Stimulated activated effector memory CD8-positive, alpha-beta T cell treated with anti-CD3 and anti-CD28 coated beads, Interleukin-12 subunit alpha, Interleukin-12 subunit beta, amount 100 ng/mL, for 72 hours (primary cell): ENCODE measurements around the gene CFAP77.

Experiments used
- ATAC-seq: fragments of 150-1000 bp; cut with Tn5 transposase; 2 replicates; pipeline ENCODE4 v1.10.0; 2021
- DNase-seq, 2 donors: peaks; one replicate each; pipeline ENCODE4 v3.0.0; 2021 to 2022; ENCODE audit warnings: low spot score in 2 of 2
- H3K27ac Mint-ChIP-seq: one replicate; pipeline ENCODE4 v1.8.0; 2022; ENCODE audit warnings: mild to moderate bottlenecking, mixed read lengths
- H3K36me3 Mint-ChIP-seq: one replicate; pipeline ENCODE4 v1.8.0; 2022; ENCODE audit warnings: mild to moderate bottlenecking, mixed read lengths
- H3K4me1 Mint-ChIP-seq: one replicate; pipeline ENCODE4 v1.8.0; 2022; ENCODE audit warnings: mixed read lengths
- H3K4me3 Mint-ChIP-seq: one replicate; pipeline ENCODE4 v1.8.0; 2022; ENCODE audit warnings: mild to moderate bottlenecking, mixed read lengths
- H3K9me3 Mint-ChIP-seq: one replicate; pipeline ENCODE4 v1.8.0; 2022; ENCODE audit warnings: mixed read lengths

The CFAP77 gene

DNA sequence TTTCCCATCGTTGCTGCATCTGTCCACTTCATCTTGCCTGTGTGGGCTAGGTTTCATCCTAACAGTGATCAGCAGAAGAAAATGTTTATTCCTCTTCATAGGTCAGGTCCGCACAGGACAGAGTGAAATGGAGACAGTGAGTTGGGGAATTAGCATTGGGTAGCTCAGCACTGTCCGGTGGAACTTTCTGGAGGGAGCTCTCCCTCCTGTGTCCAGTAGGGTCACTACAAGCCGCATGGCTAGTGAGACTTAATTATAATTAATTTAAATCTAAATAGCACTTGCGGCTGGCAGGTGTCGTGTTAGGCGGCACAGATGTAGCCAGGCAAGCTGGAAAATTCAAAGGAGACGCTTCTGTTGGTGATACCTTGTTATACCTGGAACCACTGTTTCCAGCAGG, 48.4 kb downstream of the CFAP77 start:
- DNase-seq: no peak
- no peaks in the 10 kb centered on the region for H3K9me3 Mint-ChIP-seq
- H3K27ac Mint-ChIP-seq: no peak overlapping the region
- no peak overlapping the region for H3K4me3 Mint-ChIP-seq
- H3K4me1 Mint-ChIP-seq: peaks cover 6% of the 10 kb centered on the region
- peaks cover 6% of the 10 kb centered on the region for H3K36me3 Mint-ChIP-seq
- no peak for ATAC-seq

DNA sequence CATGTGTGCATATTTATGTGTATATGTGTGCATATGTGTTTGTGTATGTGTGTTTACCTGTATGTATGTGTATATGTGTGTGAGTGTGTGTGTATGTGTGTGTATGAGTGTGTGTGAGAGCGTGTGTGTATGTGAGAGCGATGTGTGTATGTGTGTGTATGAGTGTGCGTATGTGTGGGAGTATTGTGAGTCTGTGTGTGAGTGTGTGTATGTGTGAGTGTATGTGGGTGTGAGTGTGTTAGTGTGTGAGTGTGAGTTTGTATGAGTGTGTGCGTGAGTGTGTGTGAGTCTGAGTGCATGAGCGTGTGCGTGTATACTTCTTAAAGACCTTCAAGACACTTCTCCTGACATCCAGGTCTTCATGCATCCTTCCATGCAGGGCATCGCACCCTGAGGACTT, 49.6 kb downstream of the CFAP77 start:
- Mint-ChIP-seq H3K36me3 (peaks cover 6% of the 10 kb centered on the region), H3K4me1 (peaks cover 6% of the 10 kb centered on the region), H3K27ac (no peak overlapping the region), H3K4me3 (no peak overlapping the region), H3K9me3 (no peaks in the 10 kb centered on the region)
- no peak for ATAC-seq
- DNase-seq: no peak

DNA sequence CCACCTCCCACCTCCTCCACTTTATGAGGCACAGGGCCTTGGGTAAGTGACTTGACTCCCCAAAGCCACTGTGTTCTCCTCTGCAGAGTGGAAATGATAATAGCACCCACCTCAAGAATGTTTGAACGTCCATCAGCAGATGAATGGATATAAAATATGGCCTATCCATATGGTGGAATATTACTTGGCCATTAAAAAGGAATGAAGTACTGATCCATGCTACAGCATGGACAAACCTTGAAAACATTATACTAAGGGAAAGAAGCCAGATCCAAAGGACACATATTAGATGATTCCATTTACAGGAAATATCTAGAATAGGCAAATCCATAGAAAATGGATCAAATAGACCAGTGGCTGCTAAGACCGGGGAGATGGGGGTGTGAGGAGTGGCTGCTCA, 50.2 kb downstream of the CFAP77 start:
- H3K27ac Mint-ChIP-seq: no peak overlapping the region
- peaks cover 6% of the 10 kb centered on the region for H3K36me3 Mint-ChIP-seq
- no peak for ATAC-seq
- H3K4me1 Mint-ChIP-seq: peaks cover 6% of the 10 kb centered on the region
- no peaks in the 10 kb centered on the region for H3K9me3 Mint-ChIP-seq
- no peak for DNase-seq
- no peak overlapping the region for H3K4me3 Mint-ChIP-seq

DNA sequence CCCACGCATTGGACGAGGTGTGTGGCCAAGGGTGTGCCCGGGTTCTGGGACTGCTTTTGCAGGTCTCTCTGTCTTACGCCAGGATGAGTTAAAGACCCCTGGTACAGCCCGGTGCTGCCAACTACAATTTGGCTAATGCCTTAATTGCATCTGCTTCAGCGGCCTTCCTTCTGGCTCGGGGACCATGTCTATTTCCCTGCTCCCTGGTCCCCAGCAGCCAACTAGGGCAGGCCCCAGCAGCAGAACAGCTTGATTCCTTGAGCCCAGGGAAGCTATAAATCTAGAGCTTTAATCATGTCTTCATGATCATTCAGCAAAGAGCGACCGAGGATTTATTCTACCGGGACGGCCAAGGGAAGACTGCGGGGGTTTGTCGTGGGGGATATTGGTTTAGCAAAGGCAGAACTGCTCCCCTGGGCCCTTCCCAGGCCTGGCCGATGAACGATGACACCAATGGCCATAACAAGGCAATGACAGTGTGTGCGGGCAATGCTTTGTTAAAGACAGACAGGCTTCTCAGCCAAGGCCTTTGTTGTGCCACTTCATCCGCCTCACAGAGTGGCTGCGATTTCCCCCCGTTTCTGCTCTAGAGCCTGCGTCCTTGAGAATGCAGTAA, 51.4 kb downstream of the CFAP77 start:
- no peaks in the 10 kb centered on the region for H3K9me3 Mint-ChIP-seq
- H3K36me3 Mint-ChIP-seq: no peaks in the 10 kb centered on the region
- peaks cover under 1% of the 10 kb centered on the region for H3K4me1 Mint-ChIP-seq
- DNase-seq: no peak
- H3K27ac Mint-ChIP-seq: no peak overlapping the region
- H3K4me3 Mint-ChIP-seq: no peak overlapping the region
- no peak for ATAC-seq

DNA sequence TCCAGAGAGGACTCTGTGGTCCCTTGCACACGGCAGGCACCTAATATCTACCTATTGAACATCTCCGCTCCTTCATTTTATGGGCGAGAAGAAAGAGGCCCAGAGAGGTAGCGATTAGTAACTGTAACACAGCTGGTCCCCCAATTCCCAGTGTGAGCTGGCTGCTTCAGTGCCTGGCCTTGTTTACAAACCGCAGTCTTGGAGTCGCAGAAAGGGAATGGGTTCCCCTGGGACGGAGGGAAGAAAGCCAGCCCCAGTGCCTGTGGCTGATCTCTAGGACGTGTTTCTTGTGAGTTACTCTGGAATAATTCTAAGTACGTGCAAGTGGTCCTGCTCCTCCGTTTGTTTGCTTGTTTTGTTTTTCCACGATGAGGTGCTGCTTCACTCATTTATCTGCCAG, 52.0 kb downstream of the CFAP77 start:
- H3K4me3 Mint-ChIP-seq: no peak overlapping the region
- H3K27ac Mint-ChIP-seq: no peak overlapping the region
- H3K9me3 Mint-ChIP-seq: no peaks in the 10 kb centered on the region
- ATAC-seq (no peak), DNase-seq (no peak)
- H3K4me1 Mint-ChIP-seq: no peaks in the 10 kb centered on the region
- no peaks in the 10 kb centered on the region for H3K36me3 Mint-ChIP-seq

DNA sequence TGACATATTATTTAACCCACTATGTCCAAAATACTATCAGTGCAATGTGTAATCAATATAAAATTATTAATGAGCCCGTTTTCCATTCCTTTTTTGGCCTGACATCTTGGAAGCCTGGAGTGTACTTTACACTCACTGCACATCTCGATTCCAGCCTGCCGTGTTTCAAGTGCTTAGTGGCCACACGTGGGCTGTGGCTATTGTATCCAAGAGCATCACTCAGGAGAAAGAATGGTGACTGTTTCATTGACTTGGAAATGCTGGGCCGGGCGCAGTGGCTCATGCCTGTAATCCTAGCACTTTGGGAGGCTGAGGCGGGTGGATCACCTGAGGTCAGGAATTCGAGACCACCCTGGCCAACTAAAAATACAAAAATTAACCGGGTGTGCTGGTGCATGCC, 54.5 kb downstream of the CFAP77 start:
- DNase-seq (no peak), ATAC-seq (no peak)
- H3K4me1 Mint-ChIP-seq: no peaks in the 10 kb centered on the region
- no peak overlapping the region for H3K4me3 Mint-ChIP-seq
- H3K36me3 Mint-ChIP-seq: no peaks in the 10 kb centered on the region
- H3K9me3 Mint-ChIP-seq: no peaks in the 10 kb centered on the region
- no peak overlapping the region for H3K27ac Mint-ChIP-seq

DNA sequence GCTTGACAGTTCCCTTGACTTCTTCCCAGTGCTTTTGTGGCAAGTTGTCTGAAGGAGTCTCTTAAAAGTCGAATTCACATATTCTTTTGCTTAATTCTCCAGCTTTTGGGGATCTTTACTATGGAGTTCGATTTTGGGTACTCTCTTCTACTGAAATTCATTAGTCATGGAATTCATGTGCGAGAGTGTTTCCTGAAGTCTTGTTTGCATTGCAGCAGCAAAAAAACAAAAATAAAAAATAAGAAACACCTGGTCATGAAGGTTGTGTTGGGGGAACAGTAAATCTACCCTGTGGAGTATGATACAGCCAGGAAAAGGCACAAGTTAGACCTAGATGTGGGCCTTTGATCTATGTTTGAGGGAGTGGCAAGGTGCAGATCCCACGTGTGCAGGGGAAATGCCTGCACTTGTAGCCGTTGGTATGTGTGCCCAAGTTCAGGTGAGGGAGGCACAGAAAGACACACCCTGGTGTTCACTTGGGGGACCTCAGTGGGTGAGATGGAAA, 55.2 kb downstream of the CFAP77 start:
- Mint-ChIP-seq H3K9me3 (no peaks in the 10 kb centered on the region), H3K27ac (no peak overlapping the region), H3K4me3 (no peak overlapping the region), H3K4me1 (no peaks in the 10 kb centered on the region), H3K36me3 (no peaks in the 10 kb centered on the region)
- no peak for ATAC-seq
- DNase-seq: no peak

DNA sequence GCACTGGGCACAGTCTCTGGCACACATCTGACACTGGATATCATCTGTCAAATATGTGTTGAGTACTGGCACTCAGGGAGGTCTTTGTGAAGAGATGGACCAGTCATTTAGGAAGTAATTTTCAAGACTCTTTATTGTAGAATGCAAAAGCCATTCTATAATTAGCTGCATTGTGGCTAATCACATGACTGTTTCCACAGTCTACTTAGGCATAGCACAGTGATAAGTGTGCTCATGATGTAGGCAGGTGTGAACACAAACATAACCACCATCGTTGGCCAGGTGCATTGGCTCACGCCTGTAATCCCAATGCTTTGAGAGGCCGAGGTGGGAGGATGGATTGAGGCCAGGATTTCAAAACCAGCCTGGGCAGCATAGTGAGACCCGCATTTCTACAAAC, 62.2 kb downstream of the CFAP77 start:
- DNase-seq (no peak), ATAC-seq (peak; percentile 45)
- H3K9me3 Mint-ChIP-seq: no peaks in the 10 kb centered on the region
- H3K27ac Mint-ChIP-seq: no peak overlapping the region
- H3K4me1 Mint-ChIP-seq: peaks cover 5% of the 10 kb centered on the region
- H3K36me3 Mint-ChIP-seq: no peaks in the 10 kb centered on the region
- H3K4me3 Mint-ChIP-seq: no peak overlapping the region

DNA sequence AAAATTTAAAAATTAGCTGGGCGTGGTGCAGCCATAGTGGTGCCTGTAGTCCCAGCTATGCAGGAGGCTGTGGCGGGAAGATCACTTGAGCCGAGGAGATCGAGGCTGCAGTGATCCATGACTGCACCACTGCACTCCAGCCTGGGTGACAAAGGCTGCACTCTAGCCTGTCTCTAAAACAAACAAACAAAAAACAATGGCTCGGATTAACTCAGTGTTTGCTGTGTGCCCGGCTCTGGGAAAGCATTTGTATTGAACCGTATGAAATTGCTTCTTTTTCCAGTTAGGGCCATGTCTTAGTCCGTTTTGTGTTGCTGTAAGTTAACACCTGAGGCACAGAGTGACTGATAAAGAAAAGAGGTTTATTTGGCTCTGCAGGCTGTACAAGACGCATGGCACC, 62.6 kb downstream of the CFAP77 start:
- ATAC-seq: no peak

DNA sequence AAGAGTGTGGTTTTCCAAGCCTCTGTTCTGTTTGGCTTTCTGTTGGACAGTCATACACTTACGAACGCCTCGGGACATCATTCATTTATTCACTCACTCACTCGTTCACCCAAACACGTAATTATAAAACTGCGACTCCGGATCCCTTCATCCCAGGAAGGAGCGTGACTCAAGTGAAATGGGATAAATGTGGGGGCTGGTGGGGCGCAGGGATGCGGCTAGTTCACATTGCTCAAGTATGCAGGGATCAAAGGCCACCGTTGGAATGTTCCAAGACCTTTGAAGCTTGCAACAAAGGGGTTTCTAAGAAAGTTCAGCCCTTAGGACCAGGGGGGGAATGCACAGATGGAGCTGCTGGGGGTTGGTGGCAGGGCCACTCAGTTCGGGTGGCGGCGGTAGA, 64.2 kb downstream of the CFAP77 start:
- peaks cover 5% of the 10 kb centered on the region for H3K4me1 Mint-ChIP-seq
- H3K36me3 Mint-ChIP-seq: no peaks in the 10 kb centered on the region
- no peak overlapping the region for H3K27ac Mint-ChIP-seq
- H3K9me3 Mint-ChIP-seq: no peaks in the 10 kb centered on the region
- ATAC-seq: no peak
- H3K4me3 Mint-ChIP-seq: no peak overlapping the region
- no peak for DNase-seq

More for the DNA sequence above, 62.6 kb downstream of the CFAP77 start:
- no peak overlapping the region for H3K4me3 Mint-ChIP-seq
- no peak overlapping the region for H3K27ac Mint-ChIP-seq
- H3K36me3 Mint-ChIP-seq: no peaks in the 10 kb centered on the region
- no peak for DNase-seq
- H3K9me3 Mint-ChIP-seq: no peaks in the 10 kb centered on the region
- H3K4me1 Mint-ChIP-seq: peaks cover 5% of the 10 kb centered on the region

DNA sequence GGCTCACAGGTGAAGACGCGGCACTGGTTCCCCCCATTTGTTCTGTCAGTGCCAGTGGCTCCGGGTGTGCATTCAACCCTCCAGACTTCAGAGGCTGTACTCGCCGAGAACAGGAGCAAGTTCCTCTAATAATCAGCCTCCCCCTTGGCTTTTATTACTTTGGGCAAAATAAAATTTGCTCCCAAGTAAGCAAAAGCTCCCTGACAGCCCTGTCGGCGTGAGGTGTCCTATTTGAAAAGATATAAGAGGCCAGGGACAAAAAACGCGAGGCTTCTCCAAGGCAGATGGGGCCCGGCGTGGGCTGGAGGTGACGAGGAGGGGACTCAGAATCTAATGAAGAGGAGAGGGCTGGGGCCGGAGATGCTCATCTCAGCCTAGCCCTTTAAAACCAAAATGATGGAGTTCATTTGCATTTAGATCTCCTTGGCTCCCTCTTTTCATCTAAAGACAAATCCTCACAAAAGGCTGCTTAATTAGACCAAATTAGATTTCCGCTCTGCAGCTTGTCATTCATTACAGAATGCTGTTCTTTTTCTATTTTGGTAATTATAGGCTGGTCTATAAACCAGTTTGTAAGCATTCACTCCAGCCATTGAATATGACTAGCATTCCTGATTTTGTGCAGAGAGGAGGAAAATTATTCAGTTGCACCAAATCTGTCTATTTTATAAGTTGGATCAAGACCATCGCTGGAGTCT, 68.5 kb downstream of the CFAP77 start:
- H3K4me1 Mint-ChIP-seq: no peaks in the 10 kb centered on the region
- no peak overlapping the region for H3K4me3 Mint-ChIP-seq
- ATAC-seq (no peak), DNase-seq (no peak)
- no peak overlapping the region for H3K27ac Mint-ChIP-seq
- H3K9me3 Mint-ChIP-seq: no peaks in the 10 kb centered on the region
- peaks cover 1% of the 10 kb centered on the region for H3K36me3 Mint-ChIP-seq

DNA sequence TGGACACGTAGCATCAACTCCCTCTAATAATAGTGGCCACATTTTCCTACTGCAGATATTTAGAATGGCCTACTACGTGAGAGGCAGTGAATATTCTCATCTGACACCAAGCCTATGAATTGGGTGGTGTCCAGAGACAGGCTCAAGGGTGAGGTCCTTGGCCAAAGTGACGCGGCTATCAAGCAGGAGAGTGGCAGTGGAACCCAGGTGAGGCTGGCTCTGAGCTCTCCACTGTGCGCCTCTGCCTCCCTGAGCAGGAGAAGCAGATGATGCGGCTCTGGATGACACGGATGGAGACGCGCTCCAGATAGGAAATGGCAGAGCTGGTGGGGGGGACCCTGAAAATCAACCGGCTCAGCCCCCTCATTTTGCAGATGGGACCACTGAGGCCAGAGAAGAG, 69.7 kb downstream of the CFAP77 start:
- ATAC-seq (no peak), DNase-seq (no peak)
- Mint-ChIP-seq H3K4me3 (no peak overlapping the region), H3K36me3 (peaks cover 6% of the 10 kb centered on the region), H3K27ac (no peak overlapping the region), H3K4me1 (no peaks in the 10 kb centered on the region), H3K9me3 (no peaks in the 10 kb centered on the region)

DNA sequence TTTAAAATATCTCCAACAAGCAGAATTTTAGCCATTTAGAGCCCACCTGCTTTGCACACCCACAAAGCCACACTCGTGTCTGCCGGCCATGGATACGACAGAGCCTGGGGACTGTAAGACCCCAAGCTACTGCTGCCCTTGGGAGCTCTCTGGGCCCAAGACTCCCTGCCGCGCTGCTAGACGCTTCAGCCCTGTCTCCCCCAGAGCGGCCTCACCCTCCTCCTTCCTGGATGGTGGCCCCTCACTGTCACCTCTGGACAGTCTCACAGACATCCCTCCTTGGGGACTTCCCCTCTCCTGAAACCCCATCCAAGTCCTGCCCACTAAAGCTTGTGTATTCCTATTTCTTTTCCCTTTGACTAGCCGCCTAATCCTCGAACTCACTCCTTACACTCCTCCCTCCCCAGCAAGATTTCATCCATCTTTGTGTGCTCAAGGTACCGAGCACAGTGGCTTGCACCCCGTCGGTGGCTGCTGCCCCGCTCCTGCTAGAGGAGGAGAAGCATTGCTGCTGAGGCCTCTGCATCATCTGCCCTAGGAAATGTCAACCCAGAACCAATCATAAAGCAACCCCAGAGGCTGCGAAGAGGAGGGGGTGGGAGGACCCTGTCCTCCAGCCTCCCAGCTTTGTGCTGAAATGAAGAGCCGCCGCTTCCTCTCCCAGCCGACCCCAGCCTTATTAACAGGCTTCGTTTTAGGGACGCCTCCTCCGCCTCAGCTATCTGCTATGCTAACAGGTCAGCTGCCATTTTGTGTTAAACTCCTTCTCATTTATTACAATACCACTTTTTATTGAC, 71.2 kb downstream of the CFAP77 start:
- Mint-ChIP-seq H3K4me1 (peaks cover under 1% of the 10 kb centered on the region), H3K27ac (no peak overlapping the region), H3K36me3 (peaks cover 6% of the 10 kb centered on the region), H3K4me3 (no peak overlapping the region), H3K9me3 (no peaks in the 10 kb centered on the region)
- ATAC-seq (no peak), DNase-seq (no peak)

DNA sequence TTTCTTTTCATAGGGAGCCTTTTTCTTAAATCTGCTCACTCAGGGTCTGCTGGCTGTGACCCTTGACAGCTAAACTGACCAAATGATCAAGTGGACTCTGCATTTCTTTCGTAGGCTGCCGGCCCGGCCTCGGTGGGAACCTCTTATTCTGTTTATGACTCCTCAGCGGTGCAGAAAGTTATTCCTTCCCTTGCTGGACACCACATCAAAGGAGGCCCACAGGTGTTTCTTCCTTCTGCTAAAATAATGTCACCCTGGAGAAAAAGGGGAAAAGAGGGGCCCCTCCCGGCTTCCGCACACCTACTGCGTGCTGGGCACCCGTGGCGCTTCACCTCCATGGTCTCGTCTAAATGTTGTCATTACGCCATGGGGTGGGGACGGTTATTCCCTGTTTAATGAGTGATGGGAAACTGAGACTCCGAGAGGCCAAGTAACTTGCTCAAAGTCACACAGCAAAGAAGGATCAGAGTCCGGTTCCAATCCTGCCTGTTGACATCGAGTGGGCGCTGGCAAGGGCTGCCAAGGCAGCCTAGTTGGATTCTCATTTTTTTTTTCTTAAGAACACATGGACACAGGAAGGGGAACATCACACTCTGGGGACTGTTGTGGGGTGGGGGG, 72.3 kb downstream of the CFAP77 start:
- H3K4me3 Mint-ChIP-seq: no peak overlapping the region
- H3K9me3 Mint-ChIP-seq: no peaks in the 10 kb centered on the region
- DNase-seq (no peak), ATAC-seq (no peak)
- H3K36me3 Mint-ChIP-seq: peaks cover 8% of the 10 kb centered on the region
- peaks cover 11% of the 10 kb centered on the region for H3K4me1 Mint-ChIP-seq
- no peak overlapping the region for H3K27ac Mint-ChIP-seq

DNA sequence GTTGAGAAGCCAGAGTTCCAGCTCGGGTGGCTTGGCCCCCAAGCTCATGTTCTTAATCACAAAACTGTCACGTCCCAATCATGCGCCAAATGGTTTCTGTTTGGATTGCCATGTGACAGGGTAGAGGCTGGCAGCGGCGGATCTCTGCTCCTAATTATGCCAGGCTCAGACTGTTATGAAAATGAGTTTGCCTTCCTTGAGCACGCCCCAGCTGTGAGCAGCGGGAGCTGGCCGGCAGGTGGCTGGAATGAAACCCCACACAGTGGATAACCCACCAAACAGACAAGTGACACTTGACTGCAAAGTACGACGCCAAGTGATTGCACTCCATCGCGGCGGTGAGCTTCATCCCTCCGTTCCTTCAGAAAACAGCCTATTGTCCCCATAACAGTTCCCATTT, 75.4 kb downstream of the CFAP77 start:
- Mint-ChIP-seq H3K27ac (no peak overlapping the region), H3K9me3 (no peaks in the 10 kb centered on the region), H3K4me1 (peaks cover 33% of the 10 kb centered on the region), H3K36me3 (peaks cover 12% of the 10 kb centered on the region), H3K4me3 (no peak overlapping the region)
- ATAC-seq (no peak), DNase-seq (no peak)
